CD4-positive, alpha-beta T cell (primary cell): ENCODE results near the gene CPNE4. TPM values are rescaled to one million over a fixed set of nuclear protein-coding genes. Genes with fewer than 3 reads are reported as not detected.
A peak's percentile ranks its signal among the peaks of the same experiment; 100 is the strongest.

Experiments
- ATAC-seq: fragments of 200-7000 bp; cut with Tn5 transposase; one replicate; pipeline ENCODE4 v1.10.0; 2022; ENCODE audit warnings: mild to moderate bottlenecking; ENCODE audit not compliant: poor library complexity
- CTCF ChIA-PET: fragments of 350-600 bp; sonication (Branson Sonifier 250); formaldehyde crosslinking; loops from one replicate; lab custom pipeline; 2021; ENCODE audit warnings: antibody characterized with exemption, inconsistent platforms; lab: Charles Lee
- POLR2A ChIA-PET: fragments of 350-600 bp; sonication (Branson Sonifier 250); formaldehyde crosslinking; loops from one replicate; lab custom pipeline; 2021; ENCODE audit warnings: antibody characterized with exemption, inconsistent platforms; lab: Charles Lee
- DNase-seq, 14 experiments: peaks; one replicate each; pipeline ENCODE4 v3.0.0-alpha.2; 2013 to 2020; ENCODE audit warnings: mixed read lengths in 2 of 14
- H3K27ac ChIP-seq, 2 donors: one replicate each; pipeline versions ENCODE4 v1.5.1 to v1.7.0; 2013; ENCODE audit warnings: low read length in 2 of 2, low read depth in 1 of 2, mild to moderate bottlenecking in 1 of 2
- H3K27me3 ChIP-seq, 2 experiments: 1 replicate in 1 of 2; 2 replicates in 1 of 2; pipeline versions ENCODE4 v1.6.1 to v1.7.0; 2013; ENCODE audit warnings: low read length in 2 of 2, control low read depth in 1 of 2, mild to moderate bottlenecking in 1 of 2, moderate library complexity in 1 of 2; ENCODE audit not compliant: insufficient read depth in 2 of 2, control insufficient read depth in 1 of 2
- H3K36me3 ChIP-seq: one replicate; pipeline ENCODE4 v1.6.1; 2013; ENCODE audit warnings: low read length, control low read depth; ENCODE audit not compliant: insufficient read depth
- H3K4me1 ChIP-seq: one replicate; pipeline ENCODE4 v1.6.1; 2013; ENCODE audit warnings: low read length, control low read depth; ENCODE audit not compliant: insufficient read depth
- H3K4me3 ChIP-seq: one replicate; pipeline ENCODE4 v1.5.1; 2013; ENCODE audit warnings: mild to moderate bottlenecking, low read length, moderate library complexity
- H3K9me3 ChIP-seq, 2 experiments: 1 replicate in 1 of 2; 2 replicates in 1 of 2; pipeline versions ENCODE4 v1.6.1 to v1.7.0; 2013; ENCODE audit warnings: low read length in 2 of 2, mild to moderate bottlenecking in 2 of 2, control low read depth in 1 of 2, moderate library complexity in 1 of 2; ENCODE audit not compliant: control insufficient read depth in 1 of 2, insufficient read depth in 1 of 2
- H3K27ac Mint-ChIP-seq: one replicate; pipeline ENCODE4 v1.8.0; 2020; ENCODE audit warnings: mixed read lengths
- H3K27me3 Mint-ChIP-seq: one replicate; pipeline ENCODE4 v1.8.0; 2021; ENCODE audit warnings: mixed read lengths
- H3K36me3 Mint-ChIP-seq: one replicate; pipeline ENCODE4 v1.8.0; 2021; ENCODE audit warnings: low read depth, mixed read lengths
- H3K4me1 Mint-ChIP-seq: one replicate; pipeline ENCODE4 v1.8.0; 2021; ENCODE audit warnings: low read depth, mixed read lengths
- H3K4me3 Mint-ChIP-seq: one replicate; pipeline ENCODE4 v1.8.0; 2020; ENCODE audit warnings: mild to moderate bottlenecking, mixed read lengths
- H3K9me3 Mint-ChIP-seq: one replicate; pipeline ENCODE4 v1.8.0; 2020; ENCODE audit warnings: mixed read lengths
- intact Hi-C, 2 experiments: fragments of 100-400 bp; cut with DNase I in 1 of 2; cut with micrococcal nuclease in 1 of 2; formaldehyde crosslinking; loops; one replicate each; pipeline versions ENCODE4 v1.15.1 to v1.9.0; 2023 to 2025; cut with DNase I, micrococcal nuclease
- total RNA-seq, 174 experiments: library from RNA in 2 of 174; stranded (reverse) in 2 of 174; gene quantifications; one replicate each; pipeline ENCODE4 v1.2.3 and lab custom pipeline; 2021 to 2026
- TF ChIP-seq, protein P1 (sequence below): fragments of 200-600 bp; IDR thresholded peaks from one replicate; pipeline ENCODE4 v1.8.0; 2022; ENCODE audit warnings: antibody characterized with exemption, mild to moderate bottlenecking

CPNE4 gene
- total RNA-seq, 2 experiments from 2014 or later, result not detected

DNA sequence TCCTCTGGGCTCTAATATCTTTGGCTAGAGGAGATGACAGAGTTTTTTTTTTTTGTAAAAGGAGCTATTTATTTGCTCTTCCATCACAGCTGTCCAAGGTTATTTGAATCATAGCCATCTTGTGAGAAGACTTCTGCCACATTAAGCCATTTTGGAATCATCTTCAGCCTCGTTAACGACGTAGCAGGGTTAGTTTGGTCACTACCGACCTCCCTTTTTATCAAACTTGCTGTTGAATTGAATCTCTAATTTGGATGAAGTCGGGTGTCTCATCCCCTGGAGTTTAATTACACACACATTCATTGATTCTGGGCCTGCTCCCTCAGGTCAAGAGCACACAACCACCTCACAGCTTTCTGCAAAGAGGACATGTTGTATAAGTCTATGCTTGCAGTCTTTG, 238.7 kb downstream of the CPNE4 start:
- peaks cover 14% of the 10 kb centered on the region for H3K4me1 Mint-ChIP-seq
- no peak overlapping the region for H3K27ac Mint-ChIP-seq
- Histone ChIP-seq H3K27me3 (no peaks in the 10 kb centered on the region), H3K36me3 (no peaks in the 10 kb centered on the region), H3K4me1 (no peaks in the 10 kb centered on the region), H3K9me3 (no peaks in the 10 kb centered on the region), H3K4me3 (no peak overlapping the region), H3K27ac (no peak overlapping the region)
- TF ChIP-seq, protein P1, sequence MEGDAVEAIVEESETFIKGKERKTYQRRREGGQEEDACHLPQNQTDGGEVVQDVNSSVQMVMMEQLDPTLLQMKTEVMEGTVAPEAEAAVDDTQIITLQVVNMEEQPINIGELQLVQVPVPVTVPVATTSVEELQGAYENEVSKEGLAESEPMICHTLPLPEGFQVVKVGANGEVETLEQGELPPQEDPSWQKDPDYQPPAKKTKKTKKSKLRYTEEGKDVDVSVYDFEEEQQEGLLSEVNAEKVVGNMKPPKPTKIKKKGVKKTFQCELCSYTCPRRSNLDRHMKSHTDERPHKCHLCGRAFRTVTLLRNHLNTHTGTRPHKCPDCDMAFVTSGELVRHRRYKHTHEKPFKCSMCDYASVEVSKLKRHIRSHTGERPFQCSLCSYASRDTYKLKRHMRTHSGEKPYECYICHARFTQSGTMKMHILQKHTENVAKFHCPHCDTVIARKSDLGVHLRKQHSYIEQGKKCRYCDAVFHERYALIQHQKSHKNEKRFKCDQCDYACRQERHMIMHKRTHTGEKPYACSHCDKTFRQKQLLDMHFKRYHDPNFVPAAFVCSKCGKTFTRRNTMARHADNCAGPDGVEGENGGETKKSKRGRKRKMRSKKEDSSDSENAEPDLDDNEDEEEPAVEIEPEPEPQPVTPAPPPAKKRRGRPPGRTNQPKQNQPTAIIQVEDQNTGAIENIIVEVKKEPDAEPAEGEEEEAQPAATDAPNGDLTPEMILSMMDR, result no peak
- intact Hi-C loops, result loop anchor here (5.0 to 10.0 kb wide), 2 partner anchors 231 to 389 kb away; no protein-coding TSS in a partner anchor
- CTCF ChIA-PET, result no interaction called here
- DNase-seq (no peak), ATAC-seq (no peak)
- no peaks in the 10 kb centered on the region for H3K9me3 Mint-ChIP-seq
- no peak overlapping the region for H3K4me3 Mint-ChIP-seq
- no peaks in the 10 kb centered on the region for H3K36me3 Mint-ChIP-seq
- H3K27me3 Mint-ChIP-seq, result peaks cover 17% of the 10 kb centered on the region
- POLR2A ChIA-PET, result no interaction called here

DNA sequence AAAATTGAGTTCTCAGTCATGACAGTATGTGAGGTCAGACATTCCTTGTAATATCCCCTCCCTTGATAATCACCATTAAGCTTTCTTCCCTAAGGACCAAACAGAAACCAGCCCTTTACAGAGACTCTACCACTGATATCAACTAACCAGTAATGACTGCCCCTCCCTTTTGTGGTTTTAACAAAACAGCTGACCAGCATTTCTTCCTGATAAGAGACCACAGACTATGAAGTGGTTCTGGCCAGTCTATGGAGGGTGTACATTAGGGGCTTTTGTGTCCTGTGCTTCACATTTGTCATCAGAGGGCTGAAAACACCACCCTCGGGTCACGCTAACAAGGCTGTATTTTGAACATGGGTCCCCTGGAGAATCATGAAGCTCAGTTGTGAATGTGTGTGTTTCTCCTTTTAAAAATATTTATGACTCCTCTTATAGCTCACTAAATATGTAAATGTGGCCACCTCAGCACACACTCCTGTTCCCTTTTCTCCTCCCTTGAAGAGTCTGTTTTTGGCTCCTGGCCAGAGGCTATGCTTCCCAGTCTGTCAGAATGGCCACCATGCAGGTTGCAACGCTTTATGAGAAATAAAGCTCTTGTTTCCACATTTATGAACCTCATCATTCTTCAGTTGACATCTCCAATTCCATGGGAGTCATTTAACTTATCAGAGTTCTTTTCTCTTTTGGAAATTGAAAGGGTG, 239.3 kb downstream of the CPNE4 start:
- H3K9me3 Mint-ChIP-seq, result no peaks in the 10 kb centered on the region
- Histone ChIP-seq H3K27ac (no peak overlapping the region), H3K9me3 (no peaks in the 10 kb centered on the region), H3K36me3 (no peaks in the 10 kb centered on the region), H3K27me3 (no peaks in the 10 kb centered on the region), H3K4me3 (no peak overlapping the region), H3K4me1 (no peaks in the 10 kb centered on the region)
- H3K4me1 Mint-ChIP-seq, result peaks cover 14% of the 10 kb centered on the region
- ATAC-seq, result no peak
- TF ChIP-seq, protein P1, result no peak
- intact Hi-C loops, result loop anchor here (5.0 to 10.0 kb wide), 2 partner anchors 232 to 389 kb away; no protein-coding TSS in a partner anchor
- no peak overlapping the region for H3K4me3 Mint-ChIP-seq
- DNase-seq, result peak in 2 of 14 experiments; percentile 14
- H3K36me3 Mint-ChIP-seq, result no peaks in the 10 kb centered on the region
- ChIA-PET CTCF (no interaction called here), POLR2A (no interaction called here)
- H3K27me3 Mint-ChIP-seq, result peaks cover 17% of the 10 kb centered on the region
- H3K27ac Mint-ChIP-seq, result no peak overlapping the region

DNA sequence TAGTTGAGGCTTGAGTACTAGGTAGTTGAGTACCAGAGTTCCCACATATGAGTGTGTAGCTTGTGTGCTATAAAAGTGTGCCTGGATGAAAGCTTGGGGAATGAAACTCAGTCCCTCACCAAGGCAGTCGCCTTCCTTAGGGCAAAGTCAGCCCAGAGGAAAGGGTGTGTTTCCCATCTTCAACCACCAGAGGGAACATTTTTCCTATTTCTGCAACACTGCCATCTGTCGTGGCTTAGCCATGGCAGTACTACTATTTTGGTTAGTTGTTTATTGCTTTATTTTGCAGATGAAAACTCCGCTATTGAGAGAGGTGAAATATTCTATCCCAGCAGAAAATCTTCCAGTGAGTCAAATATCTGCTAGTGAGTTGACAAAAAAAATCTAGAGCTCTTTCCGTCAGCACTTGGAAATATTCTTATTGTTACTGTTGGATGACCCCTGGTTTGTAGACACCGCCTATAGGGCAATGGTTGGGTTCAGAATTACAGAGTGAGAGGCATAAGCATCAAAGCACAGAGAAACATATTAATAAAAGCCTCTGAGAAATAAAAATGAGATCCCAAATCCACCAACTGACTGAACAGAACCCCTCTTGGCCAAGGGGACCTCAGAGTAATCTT, 239.9 kb downstream of the CPNE4 start:
- ChIA-PET CTCF (no interaction called here), POLR2A (no interaction called here)
- TF ChIP-seq, protein P1, result peak; percentile 68
- Mint-ChIP-seq H3K36me3 (no peaks in the 10 kb centered on the region), H3K4me3 (no peak overlapping the region), H3K27ac (no peak overlapping the region), H3K9me3 (no peaks in the 10 kb centered on the region), H3K27me3 (peaks cover 17% of the 10 kb centered on the region), H3K4me1 (peaks cover 14% of the 10 kb centered on the region)
- intact Hi-C loops, result loop anchor here (1.0 to 10.0 kb wide), 4 partner anchors 232 to 763 kb away; no protein-coding TSS in a partner anchor
- H3K9me3 ChIP-seq, result no peaks in the 10 kb centered on the region
- H3K27ac ChIP-seq, result no peak overlapping the region
- no peak overlapping the region for H3K4me3 ChIP-seq
- peak in 5 of 14 experiments; percentile 2 to 57 (median 33) for DNase-seq
- H3K4me1 ChIP-seq, result no peaks in the 10 kb centered on the region
- H3K36me3 ChIP-seq, result no peaks in the 10 kb centered on the region
- no peaks in the 10 kb centered on the region for H3K27me3 ChIP-seq
- peak; percentile 54 for ATAC-seq
